DND-41 (cell line): ENCODE measurements around the gene DNAH10.

Source experiments
- ATAC-seq: fragments of 200-7000 bp; cut with Tn5 transposase; 3 replicates; pipeline ENCODE4 v1.9.1; 2021; ENCODE audit warnings: low read depth; ENCODE audit not compliant: insufficient read depth
- DNase-seq: peaks from one replicate; pipeline ENCODE4 v3.0.0-alpha.2; 2020
- H2AFZ ChIP-seq: 2 replicates; pipeline ENCODE4 v1.6.0; 2012; ENCODE audit warnings: low read depth, low read length
- H3K27ac ChIP-seq: 2 replicates; pipeline ENCODE4 v1.5.1; 2012; ENCODE audit warnings: low read length, inconsistent platforms
- H3K27me3 ChIP-seq: fragments of 200-600 bp; sonication (generic); 2 replicates; pipeline ENCODE4 v1.6.0; 2012; ENCODE audit warnings: low read length, mild to moderate bottlenecking, inconsistent platforms; ENCODE audit not compliant: insufficient read depth, poor library complexity
- H3K36me3 ChIP-seq: 2 replicates; pipeline ENCODE4 v1.5.1; 2012; ENCODE audit warnings: low read length, inconsistent platforms; ENCODE audit not compliant: insufficient read depth
- H3K4me1 ChIP-seq: 2 replicates; pipeline ENCODE4 v1.5.1; 2012; ENCODE audit warnings: mild to moderate bottlenecking, low read length; ENCODE audit not compliant: insufficient read depth
- H3K4me2 ChIP-seq: 2 replicates; pipeline ENCODE4 v1.6.0; 2012; ENCODE audit warnings: mild to moderate bottlenecking, moderate library complexity, low read length, inconsistent platforms; ENCODE audit not compliant: insufficient read depth
- H3K4me3 ChIP-seq, 2 experiments: fragments of 200-600 bp in 1 of 2; shearing (Covaris generic) in 1 of 2; 2 replicates each; pipeline ENCODE4 v1.5.1; 2012 to 2016; ENCODE audit warnings: inconsistent platforms in 2 of 2, low read length in 2 of 2, mild to moderate bottlenecking in 2 of 2, low read depth in 1 of 2, moderate library complexity in 1 of 2
- H3K79me2 ChIP-seq: 2 replicates; pipeline ENCODE4 v1.6.0; 2012; ENCODE audit warnings: low read length, inconsistent platforms; ENCODE audit not compliant: insufficient read depth
- H3K9ac ChIP-seq: 2 replicates; pipeline ENCODE4 v1.6.0; 2012; ENCODE audit warnings: low read depth, mild to moderate bottlenecking, inconsistent platforms, low read length, moderate library complexity
- H3K9me3 ChIP-seq: 2 replicates; pipeline ENCODE4 v1.5.1; 2012; ENCODE audit warnings: low read length, moderate library complexity, mild to moderate bottlenecking, inconsistent platforms; ENCODE audit not compliant: insufficient read depth, severe bottlenecking
- H4K20me1 ChIP-seq: 2 replicates; pipeline ENCODE4 v1.6.0; 2012; ENCODE audit warnings: low read length; ENCODE audit not compliant: insufficient read depth
- CTCF ChIP-seq: IDR thresholded peaks from 2 replicates; pipeline ENCODE4 v1.5.1; 2012; ENCODE audit warnings: borderline replicate concordance, low read length, moderate library complexity, mild to moderate bottlenecking; ENCODE audit not compliant: poor library complexity, severe bottlenecking; ENCODE audit errors: extremely low read depth
- EZH2 ChIP-seq: IDR thresholded peaks from 3 replicates; pipeline ENCODE4 v1.6.1; 2012; ENCODE audit warnings: borderline replicate concordance, low read depth, mild to moderate bottlenecking, moderate library complexity, low read length, inconsistent platforms; ENCODE audit not compliant: severe bottlenecking

The DNAH10 gene

GRCh38 chr12:123934829-123935228 lies 172.7 kb downstream of the DNAH10 start:
- Histone ChIP-seq H3K27me3 (peaks cover 10% of the 10 kb centered on the region), H3K9me3 (no peaks in the 10 kb centered on the region), H3K27ac (no peak overlapping the region), H2AFZ (no peak overlapping the region), H3K4me1 (peaks cover 42% of the 10 kb centered on the region), H4K20me1 (peaks cover 7% of the 10 kb centered on the region), H3K9ac (no peak overlapping the region), H3K4me2 (no peak overlapping the region), H3K79me2 (no peaks in the 10 kb centered on the region), H3K4me3 (no peak overlapping the region), H3K36me3 (0 out of 2 replicates have a peak, but pooled peaks cover 4% of the 10 kb centered on the region)
- DNase-seq (no peak), ATAC-seq (no peak)
- TF ChIP-seq CTCF, result no peak
- TF ChIP-seq EZH2, result no peak

GRCh38 chr12:123935956-123936355 lies 173.9 kb downstream of the DNAH10 start:
- TF ChIP-seq EZH2, result no peak
- Histone ChIP-seq H2AFZ (no peak overlapping the region), H3K9me3 (no peaks in the 10 kb centered on the region), H3K9ac (no peak overlapping the region), H3K79me2 (no peaks in the 10 kb centered on the region), H3K36me3 (0 out of 2 replicates have a peak, but pooled peaks cover 4% of the 10 kb centered on the region), H3K27ac (no peak overlapping the region), H3K4me1 (peaks cover 38% of the 10 kb centered on the region), H3K4me3 (no peak overlapping the region), H3K27me3 (peaks cover 10% of the 10 kb centered on the region), H4K20me1 (peaks cover 4% of the 10 kb centered on the region), H3K4me2 (no peak overlapping the region)
- no peak for ATAC-seq
- no peak for DNase-seq

- DNase-seq, result no peak
- Histone ChIP-seq H4K20me1 (peaks cover under 1% of the 10 kb centered on the region), H3K4me1 (peaks cover 33% of the 10 kb centered on the region), H3K4me2 (no peak overlapping the region), H3K9me3 (no peaks in the 10 kb centered on the region), H3K9ac (no peak overlapping the region), H3K79me2 (no peaks in the 10 kb centered on the region), H3K27me3 (peaks cover 6% of the 10 kb centered on the region), H3K27ac (no peak overlapping the region), H2AFZ (no peak overlapping the region), H3K4me3 (no peak overlapping the region), H3K36me3 (0 out of 2 replicates have a peak, but pooled peaks cover 4% of the 10 kb centered on the region)
- TF ChIP-seq EZH2 (no peak), CTCF (no peak)
- no peak for ATAC-seq
These were observed 174.4 kb downstream of the DNAH10 start for GRCh38 chr12:123936471-123936870.

GRCh38 chr12:123936956-123937706 lies 175.0 kb downstream of the DNAH10 start:
- Histone ChIP-seq H3K4me1 (peaks cover 26% of the 10 kb centered on the region), H3K9me3 (no peaks in the 10 kb centered on the region), H2AFZ (no peak overlapping the region), H3K9ac (no peak overlapping the region), H3K4me2 (no peak overlapping the region), H3K4me3 (no peak overlapping the region), H3K27ac (no peak overlapping the region), H4K20me1 (no peaks in the 10 kb centered on the region; the same call in 1 of the 2 replicates), H3K36me3 (0 out of 2 replicates have a peak, but pooled peaks cover 4% of the 10 kb centered on the region), H3K27me3 (peaks cover 3% of the 10 kb centered on the region), H3K79me2 (no peaks in the 10 kb centered on the region)
- no peak for ATAC-seq
- no peak for DNase-seq
- no peak for TF ChIP-seq EZH2
- TF ChIP-seq CTCF, result no peak
